Measurements from ENCODE around the gene HOGA1.
"Not testable (repeated sequence)": the region's sequence is repeated elsewhere in the genome, so short reads cannot be mapped to it uniquely, and the experiment has no call there.

The HOGA1 gene

GRCh38 chr10:97555541-97555940, 28.6 kb upstream of the HOGA1 start:
- not testable (repeated sequence) for DNase-seq

- not testable (repeated sequence) for DNase-seq
These were observed 23.3 kb upstream of the HOGA1 start for GRCh38 chr10:97560731-97561381.

- not testable (repeated sequence) for DNase-seq
These were observed 22.7 kb upstream of the HOGA1 start for GRCh38 chr10:97561386-97562077.

- not testable (repeated sequence) for DNase-seq
These were observed 21.9 kb upstream of the HOGA1 start for GRCh38 chr10:97562329-97562728.

GRCh38 chr10:97563337-97563736, 20.9 kb upstream of the HOGA1 start:
- DNase-seq = no peak

GRCh38 chr10:97564776-97565175, 19.4 kb upstream of the HOGA1 start:
- no peak for DNase-seq

GRCh38 chr10:97566336-97566996, 17.7 kb upstream of the HOGA1 start:
- DNase-seq = no peak

GRCh38 chr10:97567891-97568290, 16.3 kb upstream of the HOGA1 start:
- DNase-seq = no peak

GRCh38 chr10:97570146-97570788, 13.9 kb upstream of the HOGA1 start:
- DNase-seq = no peak

GRCh38 chr10:97570789-97571471, 13.3 kb upstream of the HOGA1 start:
- no peak for DNase-seq

GRCh38 chr10:97571622-97572021, 12.6 kb upstream of the HOGA1 start:
- no peak for DNase-seq

GRCh38 chr10:97572214-97572989, 11.8 kb upstream of the HOGA1 start, which contains the start of gene ANKRD2:
ANKRD2 (plus strand) TSS chr10:97572779; CDS start chr10:97572789, 10 bp downstream.
- DNase-seq = no peak

GRCh38 chr10:97573021-97573420, 11.2 kb upstream of the HOGA1 start:
- no peak for DNase-seq

GRCh38 chr10:97573672-97574071, 10.5 kb upstream of the HOGA1 start:
- DNase-seq = no peak

- DNase-seq = no peak
These were observed 9.6 kb upstream of the HOGA1 start for GRCh38 chr10:97574374-97575126.

- DNase-seq = no peak
These were observed 9.0 kb upstream of the HOGA1 start for GRCh38 chr10:97575127-97575668.

GRCh38 chr10:97576487-97576886, 7.7 kb upstream of the HOGA1 start:
- DNase-seq = not testable (repeated sequence)

- DNase-seq = no peak
These were observed 6.5 kb upstream of the HOGA1 start for GRCh38 chr10:97577701-97578100.

GRCh38 chr10:97578171-97578844, 5.9 kb upstream of the HOGA1 start:
- DNase-seq = no peak

Data from NCI-H526 treated with DMSO at 0.1 percent for 48 hours (cell line).